GM21576 (cell line): ENCODE data around the gene NAV2.

ENCODE experiments used
- ATAC-seq: cut with Tn5 transposase; IDR thresholded peaks from one replicate; pipeline ENCODE4 v1.9.1; 2021; ENCODE audit warnings: mild to moderate bottlenecking, moderate library complexity; ENCODE audit not compliant: unreplicated experiment

Gene NAV2

GRCh38 chr11:20010851-20011225 lies 298.2 kb downstream of the NAV2 start:
- ATAC-seq = no peak

- ATAC-seq = no peak
These were observed 298.8 kb downstream of the NAV2 start for GRCh38 chr11:20011307-20011951.

GRCh38 chr11:20013346-20014066 lies 300.9 kb downstream of the NAV2 start:
- no peak for ATAC-seq

- no peak for ATAC-seq
These were observed 301.4 kb downstream of the NAV2 start for GRCh38 chr11:20014067-20014402.

- no peak for ATAC-seq
These were observed 302.5 kb downstream of the NAV2 start for GRCh38 chr11:20015101-20015500.

GRCh38 chr11:20015529-20016427 lies 303.1 kb downstream of the NAV2 start:
- no peak for ATAC-seq

- ATAC-seq = no peak
These were observed 303.9 kb downstream of the NAV2 start for GRCh38 chr11:20016526-20016925.

GRCh38 chr11:20017320-20017719 lies 304.7 kb downstream of the NAV2 start:
- ATAC-seq = no peak

- ATAC-seq = no peak
These were observed 307.6 kb downstream of the NAV2 start for GRCh38 chr11:20020198-20020597.

GRCh38 chr11:20020716-20021115 lies 308.1 kb downstream of the NAV2 start:
- ATAC-seq = no peak

GRCh38 chr11:20021212-20021611 lies 308.6 kb downstream of the NAV2 start:
- ATAC-seq = no peak

- no peak for ATAC-seq
These were observed 309.2 kb downstream of the NAV2 start for GRCh38 chr11:20021771-20022362.

GRCh38 chr11:20022363-20023081 lies 309.9 kb downstream of the NAV2 start:
- ATAC-seq = no peak

GRCh38 chr11:20023082-20023426 lies 310.4 kb downstream of the NAV2 start:
- no peak for ATAC-seq

- no peak for ATAC-seq
These were observed 311.7 kb downstream of the NAV2 start for GRCh38 chr11:20024172-20024935.

- ATAC-seq = no peak
These were observed 312.7 kb downstream of the NAV2 start for GRCh38 chr11:20025332-20025840.

- no peak for ATAC-seq
These were observed 314.3 kb downstream of the NAV2 start for GRCh38 chr11:20026629-20027555.

GRCh38 chr11:20027556-20028013 lies 314.9 kb downstream of the NAV2 start:
- ATAC-seq = no peak

GRCh38 chr11:20029193-20029592 lies 316.6 kb downstream of the NAV2 start:
- ATAC-seq = no peak
